WTC11 (cell line): ENCODE measurements around the gene EFCAB5.

Experiments used
- ESRRA ChIP-seq: sonication (generic); formaldehyde crosslinking; IDR thresholded peaks from 2 replicates; pipeline ENCODE4 v1.8.1; 2022; ENCODE audit warnings: mild to moderate bottlenecking, missing genetic modification reagents, borderline replicate concordance
- JUN ChIP-seq: sonication (generic); formaldehyde crosslinking; IDR thresholded peaks from 2 replicates; pipeline ENCODE4 v1.8.0; 2023; ENCODE audit warnings: mild to moderate bottlenecking, missing genetic modification reagents
- SP1 ChIP-seq: sonication (generic); formaldehyde crosslinking; conservative IDR thresholded peaks from 2 replicates; pipeline ENCODE4 v1.8.1; 2022; ENCODE audit warnings: missing genetic modification reagents
- ZNF671 ChIP-seq: fragments of 250-450 bp; sonication (Bioruptor Pico); IDR thresholded peaks from 2 replicates; pipeline ENCODE4 v1.8.0; 2021; ENCODE audit warnings: mild to moderate bottlenecking
- TF ChIP-seq, protein P1 (sequence below): fragments of 200-600 bp; IDR thresholded peaks from 2 replicates; pipeline ENCODE4 v1.8.0; 2022; ENCODE audit warnings: antibody characterized with exemption
- TF ChIP-seq, protein P2 (sequence below): sonication (generic); formaldehyde crosslinking; IDR thresholded peaks from 2 replicates; pipeline ENCODE4 v1.8.0; 2022; ENCODE audit warnings: mild to moderate bottlenecking, missing genetic modification reagents
- TF ChIP-seq, protein P3 (sequence below): sonication (generic); formaldehyde crosslinking; IDR thresholded peaks from 2 replicates; pipeline ENCODE4 v1.8.1; 2023; ENCODE audit warnings: mild to moderate bottlenecking, missing genetic modification reagents, moderate library complexity

GRCh38 chr17:29927546-29927945 lies 13.9 kb upstream of the EFCAB5 start:
- TF ChIP-seq, protein P1, sequence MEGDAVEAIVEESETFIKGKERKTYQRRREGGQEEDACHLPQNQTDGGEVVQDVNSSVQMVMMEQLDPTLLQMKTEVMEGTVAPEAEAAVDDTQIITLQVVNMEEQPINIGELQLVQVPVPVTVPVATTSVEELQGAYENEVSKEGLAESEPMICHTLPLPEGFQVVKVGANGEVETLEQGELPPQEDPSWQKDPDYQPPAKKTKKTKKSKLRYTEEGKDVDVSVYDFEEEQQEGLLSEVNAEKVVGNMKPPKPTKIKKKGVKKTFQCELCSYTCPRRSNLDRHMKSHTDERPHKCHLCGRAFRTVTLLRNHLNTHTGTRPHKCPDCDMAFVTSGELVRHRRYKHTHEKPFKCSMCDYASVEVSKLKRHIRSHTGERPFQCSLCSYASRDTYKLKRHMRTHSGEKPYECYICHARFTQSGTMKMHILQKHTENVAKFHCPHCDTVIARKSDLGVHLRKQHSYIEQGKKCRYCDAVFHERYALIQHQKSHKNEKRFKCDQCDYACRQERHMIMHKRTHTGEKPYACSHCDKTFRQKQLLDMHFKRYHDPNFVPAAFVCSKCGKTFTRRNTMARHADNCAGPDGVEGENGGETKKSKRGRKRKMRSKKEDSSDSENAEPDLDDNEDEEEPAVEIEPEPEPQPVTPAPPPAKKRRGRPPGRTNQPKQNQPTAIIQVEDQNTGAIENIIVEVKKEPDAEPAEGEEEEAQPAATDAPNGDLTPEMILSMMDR: no peak
- TF ChIP-seq SP1 (CRISPR knock-in tag): no peak
- TF ChIP-seq JUN (CRISPR knock-in tag): no peak
- TF ChIP-seq ESRRA: no peak
- TF ChIP-seq, protein P2, sequence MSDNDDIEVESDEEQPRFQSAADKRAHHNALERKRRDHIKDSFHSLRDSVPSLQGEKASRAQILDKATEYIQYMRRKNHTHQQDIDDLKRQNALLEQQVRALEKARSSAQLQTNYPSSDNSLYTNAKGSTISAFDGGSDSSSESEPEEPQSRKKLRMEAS: no peak
- TF ChIP-seq, protein P3, sequence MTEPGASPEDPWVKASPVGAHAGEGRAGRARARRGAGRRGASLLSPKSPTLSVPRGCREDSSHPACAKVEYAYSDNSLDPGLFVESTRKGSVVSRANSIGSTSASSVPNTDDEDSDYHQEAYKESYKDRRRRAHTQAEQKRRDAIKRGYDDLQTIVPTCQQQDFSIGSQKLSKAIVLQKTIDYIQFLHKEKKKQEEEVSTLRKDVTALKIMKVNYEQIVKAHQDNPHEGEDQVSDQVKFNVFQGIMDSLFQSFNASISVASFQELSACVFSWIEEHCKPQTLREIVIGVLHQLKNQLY (CRISPR knock-in tag): no peak
- TF ChIP-seq ZNF671 (CRISPR knock-in tag): no peak
